Measurements from ENCODE around the gene MAGEB1.

GRCh38 chrX:30282527-30282926 lies 35.6 kb downstream of the MAGEB1 start:
- TF ChIP-seq, protein P1, sequence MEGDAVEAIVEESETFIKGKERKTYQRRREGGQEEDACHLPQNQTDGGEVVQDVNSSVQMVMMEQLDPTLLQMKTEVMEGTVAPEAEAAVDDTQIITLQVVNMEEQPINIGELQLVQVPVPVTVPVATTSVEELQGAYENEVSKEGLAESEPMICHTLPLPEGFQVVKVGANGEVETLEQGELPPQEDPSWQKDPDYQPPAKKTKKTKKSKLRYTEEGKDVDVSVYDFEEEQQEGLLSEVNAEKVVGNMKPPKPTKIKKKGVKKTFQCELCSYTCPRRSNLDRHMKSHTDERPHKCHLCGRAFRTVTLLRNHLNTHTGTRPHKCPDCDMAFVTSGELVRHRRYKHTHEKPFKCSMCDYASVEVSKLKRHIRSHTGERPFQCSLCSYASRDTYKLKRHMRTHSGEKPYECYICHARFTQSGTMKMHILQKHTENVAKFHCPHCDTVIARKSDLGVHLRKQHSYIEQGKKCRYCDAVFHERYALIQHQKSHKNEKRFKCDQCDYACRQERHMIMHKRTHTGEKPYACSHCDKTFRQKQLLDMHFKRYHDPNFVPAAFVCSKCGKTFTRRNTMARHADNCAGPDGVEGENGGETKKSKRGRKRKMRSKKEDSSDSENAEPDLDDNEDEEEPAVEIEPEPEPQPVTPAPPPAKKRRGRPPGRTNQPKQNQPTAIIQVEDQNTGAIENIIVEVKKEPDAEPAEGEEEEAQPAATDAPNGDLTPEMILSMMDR (IDR thresholded peaks at IDR 0.05), result no peak
- no peak for TF ChIP-seq POLR2A (IDR thresholded peaks at IDR 0.05)

All from esophagus squamous epithelium (tissue), 4 donors.